AG04449 (cell line): ENCODE data around the gene COL6A5.

Source experiments
- CTCF ChIA-PET: fragments of 350-600 bp; formaldehyde crosslinking; extraction: SDS; loops from one replicate; lab custom pipeline; 2021; ENCODE audit warnings: antibody characterized with exemption; lab: Yijun Ruan, JAX
- POLR2A ChIA-PET: fragments of 400-600, 350-600 bp; formaldehyde crosslinking; extraction: SDS; loops from one replicate; lab custom pipeline; 2020; ENCODE audit warnings: antibody characterized with exemption, inconsistent platforms; lab: Yijun Ruan, JAX
- DNase-seq: peaks from one replicate; pipeline ENCODE4 v3.0.0-alpha.2; 2010; ENCODE audit warnings: low read depth, low spot score
- H3K4me3 ChIP-seq: 2 replicates; pipeline ENCODE4 v1.5.1; 2011; ENCODE audit warnings: low read depth, mild to moderate bottlenecking, control low read depth, low read length
- CTCF ChIP-seq: IDR thresholded peaks from one replicate; pipeline ENCODE4 v1.5.1; 2011; ENCODE audit warnings: mild to moderate bottlenecking, moderate library complexity, low read length, control low read depth, inconsistent platforms; ENCODE audit not compliant: insufficient read depth; ENCODE audit errors: missing control alignments

COL6A5 gene

GRCh38 chr3:130414457-130414856 lies 69.0 kb downstream of the COL6A5 start:
- no peak for DNase-seq
- ChIA-PET POLR2A (no interaction called here), CTCF (no interaction called here)
- H3K4me3 ChIP-seq: no peak overlapping the region
- no peak for TF ChIP-seq CTCF

- TF ChIP-seq CTCF: no peak
- ChIA-PET POLR2A (no interaction called here), CTCF (no interaction called here)
- DNase-seq: no peak
- no peak overlapping the region for H3K4me3 ChIP-seq
Observed at GRCh38 chr3:130420466-130420865, 75.0 kb downstream of the COL6A5 start.

GRCh38 chr3:130423064-130423463 lies 77.6 kb downstream of the COL6A5 start:
- ChIA-PET CTCF (no interaction called here), POLR2A (no interaction called here)
- H3K4me3 ChIP-seq: no peak overlapping the region
- DNase-seq: no peak
- TF ChIP-seq CTCF: no peak

GRCh38 chr3:130424837-130425236 lies 79.4 kb downstream of the COL6A5 start:
- ChIA-PET CTCF (no interaction called here), POLR2A (no interaction called here)
- DNase-seq: no peak
- H3K4me3 ChIP-seq: no peak overlapping the region
- TF ChIP-seq CTCF: no peak

- POLR2A ChIA-PET: no interaction called here
- CTCF ChIA-PET: no interaction called here
- no peak for TF ChIP-seq CTCF
- no peak for DNase-seq
- no peak overlapping the region for H3K4me3 ChIP-seq
Observed at GRCh38 chr3:130425484-130425883, 80.0 kb downstream of the COL6A5 start.

- CTCF ChIA-PET: no interaction called here
- no peak overlapping the region for H3K4me3 ChIP-seq
- no peak for DNase-seq
- POLR2A ChIA-PET: no interaction called here
- no peak for TF ChIP-seq CTCF
Observed at GRCh38 chr3:130426206-130426605, 80.7 kb downstream of the COL6A5 start.
